ENCODE results near the gene OR51B4.
"Not testable (repeated sequence)": the region's sequence is repeated elsewhere in the genome, so short reads cannot be mapped to it uniquely, and the experiment has no call there.

Gene OR51B4

DNA sequence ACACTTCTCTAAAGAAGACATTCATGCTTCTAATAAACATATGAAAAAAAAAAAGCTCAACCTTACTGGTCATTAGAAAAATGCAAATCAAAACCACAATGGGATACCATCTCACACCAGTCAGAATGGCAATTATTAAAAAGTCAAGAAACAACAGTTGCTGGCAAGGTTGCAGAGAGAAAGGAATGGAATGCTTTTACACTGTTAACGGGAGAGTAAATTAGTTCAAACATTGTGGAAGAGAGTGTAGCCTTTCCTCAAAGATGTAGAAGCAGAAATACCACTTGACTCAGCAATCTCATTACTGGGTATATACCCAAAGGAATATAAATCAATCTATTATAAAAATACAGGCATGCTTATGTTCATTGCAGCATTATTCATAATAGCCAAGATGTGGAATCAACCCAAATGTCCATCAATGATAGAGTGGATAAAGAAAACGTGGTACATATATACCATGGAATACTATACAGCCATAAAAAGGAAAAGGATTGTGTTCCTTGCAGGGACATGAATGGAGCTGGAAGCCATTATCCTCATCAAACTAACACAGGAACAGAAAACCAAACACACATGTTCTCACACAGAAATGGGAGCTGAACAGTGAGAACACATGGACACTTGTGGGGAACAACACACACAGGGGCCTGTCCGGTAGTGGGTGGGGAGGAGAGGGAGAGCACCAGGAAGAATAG lies 11.7 kb upstream of the OR51B4 start:
- H2AFZ ChIP-seq (ENCODE audit: low read depth, low read length); H3K27me3 ChIP-seq (ENCODE audit: insufficient read depth, low read length); H3K4me1 ChIP-seq (ENCODE audit: insufficient read depth, low read length); H3K9me3 ChIP-seq (ENCODE audit: low read length); H3K36me3 ChIP-seq (ENCODE audit: insufficient read depth, low read length); H3K4me3 ChIP-seq (ENCODE audit: low read length): not testable (repeated sequence)

DNA sequence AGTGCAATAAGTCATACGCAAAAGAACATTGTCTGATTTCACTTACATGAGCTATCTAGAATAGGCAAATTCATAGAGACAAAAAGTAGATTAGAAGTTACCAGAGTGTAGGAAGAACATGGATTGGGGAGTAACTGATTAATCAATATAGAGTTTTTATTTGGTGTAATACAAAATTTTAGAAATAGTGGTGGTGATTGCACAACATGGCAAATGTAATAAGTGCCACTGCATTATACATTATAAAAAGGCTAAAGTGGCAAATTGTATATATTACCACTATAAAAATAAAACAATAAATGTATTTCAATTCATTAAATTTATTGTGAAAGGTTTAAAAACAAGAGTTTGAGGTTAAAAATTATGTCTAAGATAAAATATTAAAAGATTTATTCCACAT lies 8.7 kb upstream of the OR51B4 start:
- Histone ChIP-seq H2AFZ (ENCODE audit: low read depth, low read length) (no peak overlapping the region), H3K27me3 (ENCODE audit: insufficient read depth, low read length) (no peaks in the 10 kb centered on the region), H3K9me3 (ENCODE audit: low read length) (no peaks in the 10 kb centered on the region), H3K4me1 (ENCODE audit: insufficient read depth, low read length) (no peaks in the 10 kb centered on the region), H3K36me3 (ENCODE audit: insufficient read depth, low read length) (no peaks in the 10 kb centered on the region), H3K4me3 (ENCODE audit: low read length) (no peak overlapping the region)

DNA sequence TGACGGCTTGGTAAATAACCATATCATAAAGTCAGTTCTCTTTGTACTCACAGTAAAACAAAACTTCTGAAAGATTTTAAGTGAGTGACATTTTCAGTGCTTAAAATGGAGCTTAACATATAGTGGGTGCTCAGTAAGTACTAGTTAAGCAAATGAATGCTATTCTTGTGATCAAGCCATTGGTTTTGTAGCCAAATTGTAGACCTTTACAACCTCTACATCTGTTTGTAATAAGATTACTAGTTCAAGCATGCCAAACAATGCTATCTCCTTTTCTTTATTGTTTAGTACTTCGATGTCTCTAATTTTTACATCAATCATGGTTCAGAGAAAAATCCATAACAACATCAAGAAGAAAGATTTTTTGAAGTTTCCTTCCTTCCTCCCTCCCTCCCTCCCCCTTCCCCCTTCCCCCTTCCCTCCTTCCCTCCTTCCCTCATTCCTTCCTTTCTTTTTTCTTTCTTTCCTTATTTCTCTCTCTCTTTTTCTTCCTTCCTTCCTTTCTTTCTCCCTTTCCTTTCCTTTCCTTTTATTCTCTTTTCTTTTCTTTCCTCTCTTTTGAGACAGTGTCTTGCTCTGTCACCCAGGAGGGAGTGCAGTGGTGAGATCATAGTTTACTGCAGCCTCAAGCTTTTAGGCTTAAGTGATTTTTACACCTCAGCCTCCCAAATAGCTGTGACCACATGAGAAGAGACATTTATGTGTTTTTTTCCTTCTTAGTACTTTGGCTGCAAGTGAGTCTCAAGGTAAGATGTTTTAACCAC lies 5.7 kb upstream of the OR51B4 start:
- Histone ChIP-seq H3K9me3 (ENCODE audit: low read length) (no peaks in the 10 kb centered on the region), H3K4me1 (ENCODE audit: insufficient read depth, low read length) (no peaks in the 10 kb centered on the region), H2AFZ (ENCODE audit: low read depth, low read length) (no peak overlapping the region), H3K27me3 (ENCODE audit: insufficient read depth, low read length) (no peaks in the 10 kb centered on the region), H3K4me3 (ENCODE audit: low read length) (no peak overlapping the region), H3K36me3 (ENCODE audit: insufficient read depth, low read length) (no peaks in the 10 kb centered on the region)

DNA sequence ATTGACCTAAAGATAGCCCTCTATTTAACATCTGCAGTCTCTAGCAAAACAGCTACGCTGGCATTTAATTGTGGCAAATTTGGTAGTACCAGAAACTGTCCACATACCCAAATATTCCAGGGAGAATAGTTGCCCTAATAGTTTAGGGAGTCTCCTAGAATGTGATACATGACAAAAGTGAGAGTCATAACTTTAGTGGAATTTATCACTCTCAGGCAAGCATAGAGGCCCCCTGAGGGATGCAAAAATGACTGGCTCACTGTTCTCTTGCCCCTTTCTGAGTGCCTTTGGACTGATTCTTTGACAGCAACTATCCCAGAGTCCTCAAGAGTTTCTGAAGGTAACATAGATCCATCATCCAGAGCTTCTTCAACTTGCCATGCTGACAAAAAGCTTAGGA lies 2.3 kb upstream of the OR51B4 start:
- H3K9me3 ChIP-seq (ENCODE audit: low read length) = no peaks in the 10 kb centered on the region

DNA sequence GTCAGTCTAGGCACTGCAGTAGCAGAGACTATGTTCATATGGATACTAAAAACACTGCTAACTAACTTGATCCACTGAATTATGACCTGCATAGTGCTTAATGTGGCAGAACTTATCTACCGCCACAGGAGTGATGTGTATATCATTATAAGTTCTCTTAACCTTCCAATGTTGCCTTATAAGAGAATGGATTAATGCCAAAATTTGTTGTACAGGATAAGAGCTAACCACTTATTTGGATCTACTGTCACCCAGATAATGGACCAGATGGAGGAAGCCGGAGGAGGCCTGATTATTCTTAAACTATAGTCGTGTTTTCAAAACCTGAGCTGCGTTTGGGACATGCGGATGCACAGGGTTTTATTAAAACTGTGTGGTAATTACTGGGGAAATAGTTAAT lies 1.9 kb upstream of the OR51B4 start:
- H3K27me3 ChIP-seq (ENCODE audit: insufficient read depth, low read length) = no peaks in the 10 kb centered on the region
- H3K4me3 ChIP-seq (ENCODE audit: low read length) = no peak overlapping the region
- no peaks in the 10 kb centered on the region for H3K36me3 ChIP-seq (ENCODE audit: insufficient read depth, low read length)
- no peaks in the 10 kb centered on the region for H3K4me1 ChIP-seq (ENCODE audit: insufficient read depth, low read length)
- no peaks in the 10 kb centered on the region for H3K9me3 ChIP-seq (ENCODE audit: low read length)
- no peak overlapping the region for H2AFZ ChIP-seq (ENCODE audit: low read depth, low read length)

More for the DNA sequence above, 2.3 kb upstream of the OR51B4 start:
- Histone ChIP-seq H3K4me1 (ENCODE audit: insufficient read depth, low read length) (no peaks in the 10 kb centered on the region), H3K27me3 (ENCODE audit: insufficient read depth, low read length) (no peaks in the 10 kb centered on the region), H3K4me3 (ENCODE audit: low read length) (no peak overlapping the region), H2AFZ (ENCODE audit: low read depth, low read length) (no peak overlapping the region), H3K36me3 (ENCODE audit: insufficient read depth, low read length) (no peaks in the 10 kb centered on the region)

DNA sequence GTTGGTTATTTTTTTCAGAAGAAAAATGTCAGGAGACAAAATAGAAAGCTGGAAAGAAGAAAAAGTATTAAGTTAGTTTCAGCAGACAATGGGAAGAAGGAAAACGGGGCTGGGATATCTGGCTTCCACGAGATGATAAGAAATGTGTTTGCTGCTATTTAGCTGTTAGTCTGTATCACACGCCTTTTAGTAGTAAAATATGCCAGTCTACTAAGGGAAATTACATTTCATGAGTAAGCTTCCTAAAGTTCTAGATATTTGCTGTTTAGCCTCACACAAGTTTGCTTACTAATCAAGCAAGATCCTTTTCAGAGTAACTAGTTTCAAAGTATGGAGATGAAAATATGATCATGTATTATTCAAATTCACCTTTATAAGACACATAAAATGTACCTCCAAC lies 1.5 kb downstream of the OR51B4 start:
- Histone ChIP-seq H3K36me3 (ENCODE audit: insufficient read depth, low read length) (no peaks in the 10 kb centered on the region), H3K9me3 (ENCODE audit: low read length) (no peaks in the 10 kb centered on the region), H3K4me1 (ENCODE audit: insufficient read depth, low read length) (no peaks in the 10 kb centered on the region), H3K27me3 (ENCODE audit: insufficient read depth, low read length) (no peaks in the 10 kb centered on the region), H2AFZ (ENCODE audit: low read depth, low read length) (no peak overlapping the region), H3K4me3 (ENCODE audit: low read length) (no peak overlapping the region)

DNA sequence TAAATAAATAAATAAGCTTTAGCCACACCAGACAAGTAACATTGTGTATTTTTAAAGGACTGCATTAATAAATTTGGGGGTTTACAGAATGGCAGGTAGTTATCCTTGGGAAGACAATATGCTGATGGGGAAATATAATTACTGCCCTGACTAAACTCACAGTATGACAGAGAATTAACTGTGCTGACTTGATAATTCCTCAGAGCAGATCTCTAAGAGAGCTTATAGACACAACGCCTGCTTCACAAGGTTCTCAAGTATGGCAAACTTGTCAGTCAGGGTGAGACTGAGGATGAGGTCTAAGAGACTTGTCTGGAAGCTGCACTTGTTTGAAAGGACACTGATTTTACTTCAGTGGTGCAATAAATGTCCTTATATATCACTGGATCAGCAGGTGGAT lies 3.3 kb downstream of the OR51B4 start:
- H2AFZ ChIP-seq (ENCODE audit: low read depth, low read length) = no peak overlapping the region
- no peaks in the 10 kb centered on the region for H3K27me3 ChIP-seq (ENCODE audit: insufficient read depth, low read length)
- H3K4me1 ChIP-seq (ENCODE audit: insufficient read depth, low read length) = no peaks in the 10 kb centered on the region
- no peaks in the 10 kb centered on the region for H3K9me3 ChIP-seq (ENCODE audit: low read length)
- no peak overlapping the region for H3K4me3 ChIP-seq (ENCODE audit: low read length)
- H3K36me3 ChIP-seq (ENCODE audit: insufficient read depth, low read length) = no peaks in the 10 kb centered on the region

DNA sequence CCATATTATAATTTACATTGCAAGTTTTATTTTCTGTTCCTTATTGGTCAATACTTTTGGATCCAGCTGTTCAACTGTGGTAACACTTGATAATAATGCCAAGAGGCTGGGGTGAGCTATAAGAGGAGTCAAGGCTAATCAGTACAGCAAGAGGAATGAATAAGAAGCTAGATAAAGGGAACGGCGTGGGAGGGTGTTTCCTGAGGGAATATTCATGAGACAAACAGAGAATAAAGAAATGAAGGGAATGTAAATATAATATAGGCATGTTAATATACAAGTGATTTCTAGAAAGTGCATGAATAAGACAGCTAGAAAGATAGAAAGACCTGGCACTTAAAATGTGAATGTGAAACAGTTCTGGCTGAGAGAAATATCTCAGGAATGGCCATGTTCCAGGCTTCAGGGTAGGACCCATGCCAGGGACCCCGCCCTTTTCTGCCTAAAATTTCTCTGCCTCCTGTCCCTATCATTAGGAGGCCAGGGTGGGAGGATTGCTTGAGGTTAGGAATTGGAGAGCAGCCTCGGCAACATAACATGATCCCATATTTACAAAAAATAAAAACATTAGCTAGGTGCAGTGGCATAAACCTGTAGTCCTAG lies 3.9 kb downstream of the OR51B4 start:
- H3K36me3 ChIP-seq (ENCODE audit: insufficient read depth, low read length) = no peaks in the 10 kb centered on the region
- H3K4me1 ChIP-seq (ENCODE audit: insufficient read depth, low read length) = no peaks in the 10 kb centered on the region
- no peaks in the 10 kb centered on the region for H3K27me3 ChIP-seq (ENCODE audit: insufficient read depth, low read length)
- H3K9me3 ChIP-seq (ENCODE audit: low read length) = no peaks in the 10 kb centered on the region
- no peak overlapping the region for H3K4me3 ChIP-seq (ENCODE audit: low read length)
- H2AFZ ChIP-seq (ENCODE audit: low read depth, low read length) = no peak overlapping the region

DNA sequence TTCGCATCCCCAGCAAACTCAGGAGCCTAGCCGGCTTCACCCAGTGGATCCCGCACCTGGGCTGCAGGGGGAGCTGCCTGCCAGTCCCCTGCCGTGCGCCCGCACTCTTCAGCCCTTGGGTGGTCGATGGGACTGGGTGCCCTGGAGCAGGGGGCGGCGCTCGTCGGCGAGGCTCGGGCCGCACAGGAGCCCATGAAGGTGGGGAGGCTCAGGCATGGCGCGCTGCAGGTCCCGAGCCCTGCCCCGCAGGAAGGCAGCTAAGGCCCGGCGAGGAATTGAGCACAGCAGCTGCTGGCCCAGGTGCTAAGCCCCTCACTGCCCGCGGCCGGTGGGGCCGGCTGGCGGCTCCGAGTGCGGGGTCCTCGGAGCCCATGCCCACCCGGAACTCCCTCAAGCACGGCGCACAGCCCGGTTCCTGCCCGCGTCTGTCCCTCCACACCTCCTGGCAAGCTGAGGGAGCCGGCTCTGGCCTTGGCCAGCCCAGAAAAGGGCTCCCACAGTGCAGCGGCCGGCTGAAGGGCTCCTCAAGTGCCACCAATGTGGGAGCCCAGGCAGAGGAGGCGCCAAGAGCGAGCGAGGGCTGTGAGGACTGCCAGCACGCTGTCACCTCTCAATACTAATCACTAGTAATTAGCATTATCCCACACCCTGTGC lies 7.3 kb downstream of the OR51B4 start:
- not testable (repeated sequence) for H2AFZ ChIP-seq (ENCODE audit: low read depth, low read length); H3K27me3 ChIP-seq (ENCODE audit: insufficient read depth, low read length); H3K4me3 ChIP-seq (ENCODE audit: low read length); H3K36me3 ChIP-seq (ENCODE audit: insufficient read depth, low read length); H3K4me1 ChIP-seq (ENCODE audit: insufficient read depth, low read length); H3K9me3 ChIP-seq (ENCODE audit: low read length)

DNA sequence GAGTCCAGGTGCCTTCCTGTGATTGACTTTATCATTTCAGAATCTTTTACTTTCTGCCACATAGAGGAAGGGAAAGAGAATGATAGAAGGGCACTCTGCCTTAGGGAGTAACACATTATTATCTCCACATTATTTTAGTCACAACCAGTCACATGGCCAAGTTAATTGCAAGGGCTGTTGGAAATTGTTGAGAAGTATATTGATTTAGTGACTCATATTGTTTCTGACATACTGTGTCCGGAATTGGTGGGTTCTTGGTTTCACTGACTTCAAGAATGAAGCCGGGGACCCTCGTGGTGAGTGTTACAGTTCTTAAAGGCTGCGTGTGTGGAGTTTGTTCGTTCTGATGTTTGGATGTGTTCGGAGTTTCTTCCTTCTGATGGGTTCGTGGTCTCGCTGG lies 8.7 kb downstream of the OR51B4 start:
- no peaks in the 10 kb centered on the region for H3K4me1 ChIP-seq (ENCODE audit: insufficient read depth, low read length)
- H3K9me3 ChIP-seq (ENCODE audit: low read length) = no peaks in the 10 kb centered on the region
- H3K4me3 ChIP-seq (ENCODE audit: low read length) = no peak overlapping the region
- no peak overlapping the region for H2AFZ ChIP-seq (ENCODE audit: low read depth, low read length)
- H3K27me3 ChIP-seq (ENCODE audit: insufficient read depth, low read length) = no peaks in the 10 kb centered on the region
- H3K36me3 ChIP-seq (ENCODE audit: insufficient read depth, low read length) = no peaks in the 10 kb centered on the region

DNA sequence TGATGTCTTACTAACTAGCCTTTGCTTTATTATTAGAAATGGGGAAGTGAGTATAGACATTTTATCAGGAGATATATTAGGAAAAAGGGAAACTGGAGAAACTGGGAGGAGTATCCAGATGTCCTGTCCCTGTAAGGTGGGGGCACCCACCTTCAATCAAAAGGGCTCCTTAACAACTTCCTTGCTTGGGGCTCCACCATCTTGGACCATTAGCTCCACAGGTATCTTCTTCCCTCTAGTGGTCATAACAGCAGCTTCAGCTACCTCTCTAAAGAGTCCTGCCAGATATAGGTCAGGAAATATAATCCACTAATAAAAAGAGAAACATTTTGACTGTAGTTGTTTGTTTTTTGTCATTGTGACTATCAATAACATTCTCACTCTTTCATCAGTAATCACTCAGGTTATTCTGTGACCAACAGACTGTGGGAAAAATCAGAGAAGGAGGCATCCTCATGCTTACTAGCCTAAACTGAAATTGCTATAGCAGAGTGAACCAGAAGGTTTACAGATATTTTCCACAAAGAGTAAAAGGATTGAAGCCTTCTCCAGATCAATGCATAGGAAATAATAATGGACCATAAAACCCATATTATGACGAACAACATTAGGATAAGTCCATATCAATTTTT lies 10.4 kb downstream of the OR51B4 start:
- Histone ChIP-seq H3K27me3 (ENCODE audit: insufficient read depth, low read length) (no peaks in the 10 kb centered on the region), H3K4me1 (ENCODE audit: insufficient read depth, low read length) (no peaks in the 10 kb centered on the region), H3K9me3 (ENCODE audit: low read length) (no peaks in the 10 kb centered on the region), H2AFZ (ENCODE audit: low read depth, low read length) (no peak overlapping the region), H3K4me3 (ENCODE audit: low read length) (no peak overlapping the region), H3K36me3 (ENCODE audit: insufficient read depth, low read length) (no peaks in the 10 kb centered on the region)

DNA sequence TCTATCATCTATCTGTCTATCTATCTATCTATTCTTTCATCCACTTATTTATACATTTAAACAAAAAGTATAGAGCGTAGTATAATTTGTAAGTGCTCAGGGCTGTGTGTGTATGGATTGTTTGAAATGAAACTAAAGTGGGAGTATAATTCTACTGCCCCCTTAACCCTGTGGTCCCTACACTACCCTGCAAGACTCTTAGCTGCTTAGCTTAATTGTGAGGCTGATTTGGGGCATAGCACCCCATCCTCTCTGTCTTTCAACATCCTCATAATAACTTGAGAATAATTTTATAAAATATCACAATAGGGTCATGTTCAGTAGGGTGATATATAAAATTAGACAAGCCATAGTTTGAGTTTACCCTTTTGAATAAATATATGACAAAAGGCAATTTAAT lies 11.6 kb downstream of the OR51B4 start:
- no peak overlapping the region for H2AFZ ChIP-seq (ENCODE audit: low read depth, low read length)
- no peak overlapping the region for H3K4me3 ChIP-seq (ENCODE audit: low read length)
- H3K4me1 ChIP-seq (ENCODE audit: insufficient read depth, low read length) = no peaks in the 10 kb centered on the region
- H3K9me3 ChIP-seq (ENCODE audit: low read length) = no peaks in the 10 kb centered on the region
- no peaks in the 10 kb centered on the region for H3K27me3 ChIP-seq (ENCODE audit: insufficient read depth, low read length)
- H3K36me3 ChIP-seq (ENCODE audit: insufficient read depth, low read length) = no peaks in the 10 kb centered on the region

DNA sequence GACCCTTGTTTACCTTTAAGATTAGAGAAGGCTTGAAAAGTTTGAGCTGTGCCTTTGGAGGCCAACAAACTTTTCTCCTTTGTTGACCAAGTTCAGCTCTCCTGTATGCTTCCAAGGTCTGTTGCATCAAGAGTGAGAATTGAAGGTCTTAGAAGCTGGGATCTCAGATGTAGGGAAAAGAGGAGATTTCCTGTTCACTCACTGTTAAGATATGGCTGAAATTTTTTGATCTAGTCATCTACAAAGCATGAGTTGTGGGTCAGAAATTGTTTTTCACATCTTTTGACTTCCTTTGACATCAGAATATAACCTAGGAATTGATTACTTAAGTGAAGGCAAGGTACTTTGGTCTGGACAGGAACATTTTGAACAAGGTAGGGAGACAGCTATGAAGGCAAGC lies 12.1 kb downstream of the OR51B4 start:
- Histone ChIP-seq H3K4me3 (ENCODE audit: low read length) (no peak overlapping the region), H3K4me1 (ENCODE audit: insufficient read depth, low read length) (no peaks in the 10 kb centered on the region), H3K36me3 (ENCODE audit: insufficient read depth, low read length) (no peaks in the 10 kb centered on the region), H2AFZ (ENCODE audit: low read depth, low read length) (no peak overlapping the region), H3K27me3 (ENCODE audit: insufficient read depth, low read length) (no peaks in the 10 kb centered on the region), H3K9me3 (ENCODE audit: low read length) (no peaks in the 10 kb centered on the region)
